Sigmoid colon (tissue), 7 donors: Measurements from ENCODE around the gene FKBP15. TPM values are rescaled to one million over a fixed set of nuclear protein-coding genes. Genes with fewer than 3 reads are reported as not detected.
"Not testable (repeated sequence)": the region's sequence is repeated elsewhere in the genome, so short reads cannot be mapped to it uniquely, and the experiment has no call there.

Experiments used
- DNase-seq: peaks from one replicate; pipeline ENCODE4 v3.0.0-alpha.2; 2019
- H3K27ac ChIP-seq, 4 donors: fragments of 200-600 bp; sonication (generic); one replicate each; pipeline ENCODE4 v1.5.1; 2016 to 2019; ENCODE audit warnings: mild to moderate bottlenecking in 1 of 4
- H3K27me3 ChIP-seq, 3 donors: fragments of 200-600 bp; sonication (generic); one replicate each; pipeline ENCODE4 v1.5.1; 2019; ENCODE audit warnings: mild to moderate bottlenecking in 1 of 3
- H3K36me3 ChIP-seq, 4 donors: fragments of 200-600 bp; sonication (generic); one replicate each; pipeline ENCODE4 v1.5.1; 2016 to 2019
- H3K4me1 ChIP-seq, 4 donors: fragments of 200-600 bp; sonication (generic); one replicate each; pipeline ENCODE4 v1.5.1; 2017 to 2019
- H3K4me3 ChIP-seq, 4 donors: fragments of 200-600 bp; sonication (generic); one replicate each; pipeline ENCODE4 v1.5.1; 2017 to 2019; ENCODE audit warnings: mild to moderate bottlenecking in 2 of 4, moderate library complexity in 1 of 4
- H3K9me3 ChIP-seq, 4 donors: fragments of 200-600 bp in 3 of 4; sonication (generic) in 3 of 4; one replicate each; pipeline versions ENCODE4 v1.5.1 to v1.6.1; 2013 to 2019
- EP300 ChIP-seq, 4 donors: sonication (generic); formaldehyde crosslinking; IDR thresholded peaks; one replicate each; pipeline ENCODE4 v1.6.1; 2017; ENCODE audit warnings: antibody characterized with exemption in 4 of 4
- POLR2A ChIP-seq, 2 donors: fragments of 450-650 bp; IDR thresholded peaks; one replicate each; pipeline ENCODE4 v1.6.1; 2016; ENCODE audit warnings: antibody characterized with exemption in 2 of 2, mild to moderate bottlenecking in 2 of 2, moderate library complexity in 2 of 2
- POLR2AphosphoS5 ChIP-seq, 4 donors: sonication (generic); formaldehyde crosslinking; IDR thresholded peaks; one replicate each; pipeline ENCODE4 v1.6.1; 2017; ENCODE audit warnings: antibody characterized with exemption in 4 of 4
- WGBS, 2 donors: extraction: QIAGEN DNeasy Blood & Tissue Kit; methylation state at CpG; one replicate each; pipeline ENCODE4 v1.1.7; 2013; 5-methylcytosine and 5-hydroxymethylcytosine counted together
- intact Hi-C: fragments of 100-400 bp; cut with DNase I; formaldehyde crosslinking; loops from one replicate; pipeline ENCODE4 v1.15.1; 2023
- polyA plus RNA-seq, 3 donors: library from polyadenylated mRNA; stranded (reverse); fragments of 200-250 nt; gene quantifications; one replicate each; pipeline ENCODE4 v1.2.3, GENCODE V29; 2013
- total RNA-seq, 4 donors: library from RNA; depleted of rRNA; stranded (reverse); fragments of >200 nt; gene quantifications; one replicate each; pipeline ENCODE4 v1.1.0, GENCODE V29; 2016
- TF ChIP-seq, protein P1 (sequence below), 4 experiments: fragments of 450-650 bp in 3 of 4; fragments of 200-600 bp in 1 of 4; IDR thresholded peaks; one replicate each; pipeline ENCODE4 v1.5.1; 2016 to 2019; ENCODE audit warnings: antibody characterized with exemption in 4 of 4, mild to moderate bottlenecking in 3 of 4, moderate library complexity in 2 of 4
- donor health status: healthy with polysubstance abuse.
- donor health status: Bipolar disorder and iron deficiency.
- donor health status: healthy.

Gene FKBP15
- total and polyA plus RNA-seq, 7 donors = 7.2 to 22.5 (median 18.8) TPM

DNA sequence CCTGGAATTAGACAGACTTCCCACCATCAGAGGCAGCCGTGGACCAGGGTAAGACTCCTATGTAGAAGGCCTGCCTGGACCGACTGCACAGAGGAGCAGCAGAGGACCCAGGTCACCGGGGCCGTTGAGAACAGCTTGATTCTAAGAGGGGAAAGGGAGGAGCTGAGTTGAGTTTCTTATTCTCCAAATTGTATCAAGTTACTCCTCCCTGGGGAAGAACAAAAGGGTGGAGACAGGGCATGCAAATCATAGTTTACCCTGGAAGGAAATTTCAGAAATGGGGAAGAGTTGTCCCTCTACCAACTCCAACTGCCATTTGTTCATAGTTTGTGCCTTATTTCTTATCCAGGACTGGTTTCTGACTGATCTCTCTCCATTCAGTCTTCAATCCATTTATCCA lies 91.2 kb downstream of the FKBP15 start:
- H3K27ac ChIP-seq = no peak overlapping the region
- H3K36me3 ChIP-seq = no peaks in the 10 kb centered on the region
- WGBS, 2 donors = 49 to 61% methylated on average over 4 of the region's 4 CpGs
- peaks cover 0 to 7% (median 0%) of the 10 kb centered on the region in 3 donors for H3K27me3 ChIP-seq
- no peak overlapping the region for H3K4me3 ChIP-seq
- H3K9me3 ChIP-seq = peaks cover 0 to 3% (median 0%) of the 10 kb centered on the region in 4 donors
- no peak for DNase-seq
- intact Hi-C loops = no loop called here
- H3K4me1 ChIP-seq = no peaks in the 10 kb centered on the region
- no peak for TF ChIP-seq POLR2AphosphoS5 (IDR thresholded peaks at IDR 0.05)
- TF ChIP-seq POLR2A (IDR thresholded peaks at IDR 0.05) = no peak
- no peak for TF ChIP-seq EP300 (IDR thresholded peaks at IDR 0.05)
- TF ChIP-seq, protein P1, sequence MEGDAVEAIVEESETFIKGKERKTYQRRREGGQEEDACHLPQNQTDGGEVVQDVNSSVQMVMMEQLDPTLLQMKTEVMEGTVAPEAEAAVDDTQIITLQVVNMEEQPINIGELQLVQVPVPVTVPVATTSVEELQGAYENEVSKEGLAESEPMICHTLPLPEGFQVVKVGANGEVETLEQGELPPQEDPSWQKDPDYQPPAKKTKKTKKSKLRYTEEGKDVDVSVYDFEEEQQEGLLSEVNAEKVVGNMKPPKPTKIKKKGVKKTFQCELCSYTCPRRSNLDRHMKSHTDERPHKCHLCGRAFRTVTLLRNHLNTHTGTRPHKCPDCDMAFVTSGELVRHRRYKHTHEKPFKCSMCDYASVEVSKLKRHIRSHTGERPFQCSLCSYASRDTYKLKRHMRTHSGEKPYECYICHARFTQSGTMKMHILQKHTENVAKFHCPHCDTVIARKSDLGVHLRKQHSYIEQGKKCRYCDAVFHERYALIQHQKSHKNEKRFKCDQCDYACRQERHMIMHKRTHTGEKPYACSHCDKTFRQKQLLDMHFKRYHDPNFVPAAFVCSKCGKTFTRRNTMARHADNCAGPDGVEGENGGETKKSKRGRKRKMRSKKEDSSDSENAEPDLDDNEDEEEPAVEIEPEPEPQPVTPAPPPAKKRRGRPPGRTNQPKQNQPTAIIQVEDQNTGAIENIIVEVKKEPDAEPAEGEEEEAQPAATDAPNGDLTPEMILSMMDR (IDR thresholded peaks at IDR 0.05) = no peak

DNA sequence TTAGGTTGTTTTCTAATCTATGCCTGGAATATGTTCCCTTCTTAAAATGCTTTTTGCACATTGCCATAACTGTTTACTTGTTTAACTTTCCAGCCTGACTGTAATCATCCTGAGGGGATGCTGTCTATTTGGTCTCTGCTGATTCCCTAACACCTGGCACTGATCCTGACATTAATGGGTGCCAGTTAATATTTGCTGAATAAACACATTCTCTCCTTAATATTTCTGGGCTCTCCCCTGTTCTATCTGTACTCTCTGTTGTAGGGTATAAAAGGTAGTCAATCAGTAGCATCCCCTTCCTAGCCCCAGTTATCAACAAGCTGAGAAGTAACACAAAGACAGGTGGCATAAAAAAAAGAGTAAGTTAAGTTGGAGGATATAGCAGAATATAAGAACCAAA lies 91.6 kb downstream of the FKBP15 start:
- intact Hi-C loops = no loop called here
- TF ChIP-seq EP300 (IDR thresholded peaks at IDR 0.05) = no peak
- no peak for TF ChIP-seq POLR2AphosphoS5 (IDR thresholded peaks at IDR 0.05)
- TF ChIP-seq POLR2A (IDR thresholded peaks at IDR 0.05) = no peak
- TF ChIP-seq, protein P1 (IDR thresholded peaks at IDR 0.05) = no peak
- Histone ChIP-seq H3K27me3 (peaks cover 0 to 7% (median 0%) of the 10 kb centered on the region in 3 donors), H3K36me3 (no peaks in the 10 kb centered on the region), H3K9me3 (peaks cover 0 to 3% (median 0%) of the 10 kb centered on the region in 4 donors), H3K27ac (no peak overlapping the region), H3K4me1 (no peaks in the 10 kb centered on the region), H3K4me3 (no peak overlapping the region)
- no peak for DNase-seq

DNA sequence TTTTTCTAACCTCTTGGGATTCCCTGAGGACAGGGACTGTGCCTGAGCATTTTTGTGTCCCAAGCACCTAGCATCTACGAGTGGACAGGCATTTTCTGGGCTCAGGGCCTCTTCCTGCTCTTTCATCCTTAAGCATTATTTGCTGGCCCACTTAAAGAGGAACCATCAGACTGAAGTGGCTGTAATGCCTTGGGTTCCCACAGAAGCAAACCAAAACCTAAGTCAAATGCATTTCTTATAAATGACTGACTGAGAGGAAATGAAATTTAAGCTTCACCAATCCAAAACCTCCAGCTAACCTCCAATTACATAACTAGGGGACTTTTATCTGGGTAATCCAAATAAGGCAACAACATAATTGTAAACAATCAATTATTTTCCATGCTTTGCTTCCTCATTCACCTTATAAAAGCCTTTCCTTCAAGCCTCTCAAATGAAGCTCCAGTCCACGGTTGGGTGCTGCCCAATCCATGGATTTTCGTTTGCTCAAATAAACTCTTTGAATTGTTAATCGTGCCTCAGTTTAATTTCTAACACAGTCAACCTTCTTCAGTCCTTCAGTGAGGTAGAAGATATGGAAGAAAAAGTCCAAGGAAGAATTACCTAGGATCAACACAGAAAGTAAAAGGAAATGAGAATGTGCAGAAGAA lies 95.6 kb downstream of the FKBP15 start:
- H3K9me3 ChIP-seq = peaks cover 0 to 3% (median 0%) of the 10 kb centered on the region in 4 donors
- WGBS, 2 donors = 68 to 69% methylated on average over 4 of the region's 4 CpGs
- TF ChIP-seq POLR2AphosphoS5 (IDR thresholded peaks at IDR 0.05) = no peak
- TF ChIP-seq, protein P1 (IDR thresholded peaks at IDR 0.05) = no peak
- TF ChIP-seq EP300 (IDR thresholded peaks at IDR 0.05) = no peak
- no peak for TF ChIP-seq POLR2A (IDR thresholded peaks at IDR 0.05)
- no peaks in the 10 kb centered on the region for H3K4me1 ChIP-seq
- no peaks in the 10 kb centered on the region for H3K36me3 ChIP-seq
- H3K27ac ChIP-seq = no peak overlapping the region
- no peak overlapping the region for H3K4me3 ChIP-seq
- intact Hi-C loops = no loop called here
- H3K27me3 ChIP-seq = peaks cover 0 to 5% (median 0%) of the 10 kb centered on the region in 3 donors
- no peak for DNase-seq

DNA sequence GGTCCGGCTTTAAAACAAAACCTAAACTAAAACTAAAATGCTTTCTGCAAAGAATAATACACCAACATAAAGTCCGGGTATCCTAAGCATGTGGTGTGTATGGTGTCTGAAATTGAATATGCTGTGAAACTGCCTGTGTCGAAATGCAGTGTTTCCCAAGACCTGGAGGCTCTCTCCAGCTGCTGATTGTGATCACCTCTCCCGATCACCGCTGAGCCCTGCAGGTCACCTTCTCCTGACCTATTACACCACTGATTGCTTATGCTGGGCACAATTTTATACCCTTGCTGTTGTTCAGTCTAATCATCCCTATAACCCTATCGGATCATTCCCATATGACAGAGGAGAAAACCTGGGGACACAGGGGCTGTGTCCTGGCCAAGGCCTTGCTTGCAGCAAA lies 102.2 kb downstream of the FKBP15 start:
- intact Hi-C loops, H3K4me3 ChIP-seq, DNase-seq, H3K9me3 ChIP-seq, H3K27me3 ChIP-seq, H3K4me1 ChIP-seq, H3K27ac ChIP-seq, H3K36me3 ChIP-seq: not testable (repeated sequence)
- no CpG with 5 or more reads among the region's 6 CpGs for WGBS, 2 donors

Other genes with a start within 250 kb of the FKBP15 start
- 1 to 10 TPM in 3 of 4 donors, under 1 TPM in 1; 0.54 to 3.0 (median 2.2) TPM for gene ZNF883, start 209.1 kb downstream of the FKBP15 start, total RNA-seq
- under 1 TPM in 2 of 3 donors, not detected in 1; 0.69 to 0.96 TPM for gene ZNF883, start 209.1 kb downstream of the FKBP15 start, polyA plus RNA-seq
- 1 to 10 TPM; 2.9 to 7.4 (median 4.4) TPM for gene ZFP37, start 164.6 kb downstream of the FKBP15 start, total RNA-seq
- under 1 TPM in 2 of 3 donors, not detected in 1; 0.60 to 0.99 TPM for gene ZFP37, start 164.6 kb downstream of the FKBP15 start, polyA plus RNA-seq
- 10 to 100 TPM in 2 of 4 donors, 1 to 10 TPM in 2; 4.5 to 12.5 (median 7.7) TPM for gene SLC31A2, start 70.3 kb downstream of the FKBP15 start, total RNA-seq
- 10 to 100 TPM; 10.8 to 19.9 (median 13.0) TPM for gene SLC31A2, start 70.3 kb downstream of the FKBP15 start, polyA plus RNA-seq
- 1 to 10 TPM; 7.1 to 9.6 (median 8.6) TPM for gene SLC31A1, start 267 bp upstream of the FKBP15 start, total RNA-seq
- gene SLC31A1, start 267 bp upstream of the FKBP15 start, polyA plus RNA-seq = 10 to 100 TPM in 2 of 3 donors, 1 to 10 TPM in 1; 4.2 to 28.0 (median 12.0) TPM
- 10 to 100 TPM; 57.1 to 71.7 (median 66.2) TPM for gene CDC26, start 54.3 kb upstream of the FKBP15 start, total RNA-seq
- gene CDC26, start 54.3 kb upstream of the FKBP15 start, polyA plus RNA-seq = 10 to 100 TPM; 33.8 to 74.5 (median 64.5) TPM
- gene PRPF4, start 54.4 kb upstream of the FKBP15 start, total RNA-seq = 10 to 100 TPM; 12.7 to 21.4 (median 14.1) TPM
- gene PRPF4, start 54.4 kb upstream of the FKBP15 start, polyA plus RNA-seq = 10 to 100 TPM in 1 of 3 donors, 1 to 10 TPM in 2; 7.9 to 15.5 (median 9.0) TPM
- not detected for gene RNF183, start 82.1 kb upstream of the FKBP15 start, total RNA-seq
- gene RNF183, start 82.1 kb upstream of the FKBP15 start, polyA plus RNA-seq = 1 to 10 TPM in 1 of 3 donors, not detected in 2; 2.3 TPM
- 1 to 10 TPM; 1.8 to 3.9 (median 2.6) TPM for gene WDR31, start 119.0 kb upstream of the FKBP15 start, total RNA-seq
- 1 to 10 TPM; 1.2 to 2.0 (median 1.8) TPM for gene WDR31, start 119.0 kb upstream of the FKBP15 start, polyA plus RNA-seq
- gene BSPRY, start 128.3 kb upstream of the FKBP15 start, total RNA-seq = under 1 TPM; 0.27 to 0.66 (median 0.32) TPM
- gene BSPRY, start 128.3 kb upstream of the FKBP15 start, polyA plus RNA-seq = 10 to 100 TPM; 14.4 to 23.6 (median 21.8) TPM
- gene HDHD3, start 155.7 kb upstream of the FKBP15 start, total RNA-seq = 10 to 100 TPM; 16.4 to 34.6 (median 25.6) TPM
- gene HDHD3, start 155.7 kb upstream of the FKBP15 start, polyA plus RNA-seq = 100 to 1,000 TPM; 113 to 158 (median 121) TPM
- 10 to 100 TPM; 14.8 to 31.0 (median 23.3) TPM for gene ALAD, start 180.0 kb upstream of the FKBP15 start, total RNA-seq
- gene ALAD, start 180.0 kb upstream of the FKBP15 start, polyA plus RNA-seq = 10 to 100 TPM; 37.0 to 50.2 (median 47.4) TPM
- 10 to 100 TPM; 24.9 to 45.6 (median 39.1) TPM for gene POLE3, start 189.4 kb upstream of the FKBP15 start, total RNA-seq
- gene POLE3, start 189.4 kb upstream of the FKBP15 start, polyA plus RNA-seq = 10 to 100 TPM; 25.2 to 49.2 (median 27.0) TPM
- gene C9orf43, start 189.5 kb upstream of the FKBP15 start, total RNA-seq = under 1 TPM in 3 of 4 donors, not detected in 1; 0.36 to 0.68 (median 0.55) TPM
- gene C9orf43, start 189.5 kb upstream of the FKBP15 start, polyA plus RNA-seq = under 1 TPM in 2 of 3 donors, not detected in 1; 0.20 to 0.60 TPM
- 10 to 100 TPM; 26.9 to 50.7 (median 42.0) TPM for gene RGS3, start 242.4 kb upstream of the FKBP15 start, total RNA-seq
- gene RGS3, start 242.4 kb upstream of the FKBP15 start, polyA plus RNA-seq = 10 to 100 TPM; 32.4 to 43.6 (median 32.6) TPM